ENCODE measurements around the gene RBM10. TPM values are rescaled to one million over a fixed set of nuclear protein-coding genes. Genes with fewer than 3 reads are reported as not detected.

Gene RBM10
- total and polyA plus RNA-seq, 4 experiments from 2014 or later: 10.7 to 53.3 (median 42.1) TPM

GRCh38 chrX:47186096-47186740 lies 41.2 kb downstream of the RBM10 start:
- H3K9me3 ChIP-seq (ENCODE audit: control insufficient read depth in 1 of 2, low read length in 2 of 2): no peaks in the 10 kb centered on the region
- peaks cover 3% of the 10 kb centered on the region for H3K4me1 ChIP-seq (ENCODE audit: insufficient read depth, low read length)
- intact Hi-C loops (cut with micrococcal nuclease): no loop called here
- Mint-ChIP-seq H3K4me3 (no peak overlapping the region), H3K36me3 (peaks cover 4 to 24% of the 10 kb centered on the region in 2 donors), H3K27me3 (no peaks in the 10 kb centered on the region), H3K9me3 (no peaks in the 10 kb centered on the region), H3K27ac (peak overlapping the region in 1 of 7 donors; percentile 23), H3K4me1 (peaks cover 2 to 10% (median 4%) of the 10 kb centered on the region in 4 donors)
- CTCF ChIA-PET (ENCODE audit: partially characterized antibody): interaction anchor here (0.6 kb wide), 1 partner anchor 138 kb away, joined by 4 read pairs; no protein-coding TSS in a partner anchor
- H3K4me3 ChIP-seq (ENCODE audit: low read length in 2 of 2): no peak overlapping the region
- POLR2A ChIA-PET (ENCODE audit: partially characterized antibody): no interaction called here
- H3K27me3 ChIP-seq (ENCODE audit: insufficient read depth, low read length): no peaks in the 10 kb centered on the region
- DNase-seq: no peak
- H3K27ac ChIP-seq (ENCODE audit: low read depth, low read length): no peak overlapping the region
- H3K36me3 ChIP-seq (ENCODE audit: insufficient read depth, low read length): peaks cover 13% of the 10 kb centered on the region

GRCh38 chrX:47187106-47187677 lies 42.2 kb downstream of the RBM10 start:
- Histone ChIP-seq H3K4me3 (ENCODE audit: low read length in 2 of 2) (no peak overlapping the region), H3K27ac (ENCODE audit: low read depth, low read length) (no peak overlapping the region), H3K4me1 (ENCODE audit: insufficient read depth, low read length) (peaks cover 11% of the 10 kb centered on the region), H3K27me3 (ENCODE audit: insufficient read depth, low read length) (no peaks in the 10 kb centered on the region), H3K9me3 (ENCODE audit: control insufficient read depth in 1 of 2, low read length in 2 of 2) (no peaks in the 10 kb centered on the region), H3K36me3 (ENCODE audit: insufficient read depth, low read length) (peaks cover 4% of the 10 kb centered on the region)
- DNase-seq: no peak
- Mint-ChIP-seq H3K36me3 (peaks cover 4 to 18% of the 10 kb centered on the region in 2 donors), H3K4me1 (peaks cover 3 to 20% (median 8%) of the 10 kb centered on the region in 4 donors), H3K27ac (peak overlapping the region in 1 of 7 donors; percentile 65), H3K9me3 (no peaks in the 10 kb centered on the region), H3K4me3 (no peak overlapping the region), H3K27me3 (no peaks in the 10 kb centered on the region)
- ChIA-PET POLR2A (ENCODE audit: partially characterized antibody) (no interaction called here), CTCF (ENCODE audit: partially characterized antibody) (no interaction called here)
- intact Hi-C loops (cut with micrococcal nuclease): no loop called here

GRCh38 chrX:47189906-47190305 lies 44.9 kb downstream of the RBM10 start:
- H3K4me3 Mint-ChIP-seq: no peak overlapping the region
- H3K36me3 ChIP-seq (ENCODE audit: insufficient read depth, low read length): no peaks in the 10 kb centered on the region
- POLR2A ChIA-PET (ENCODE audit: partially characterized antibody): interaction anchor here (0.8 to 2.0 kb wide), 7 partner anchors 16 to 332 kb away, joined by 3 to 28 read pairs (median 9); partner anchors contain the start of genes CDK16, NDUFB11, RBM10 and USP11
- CTCF ChIA-PET (ENCODE audit: partially characterized antibody): interaction anchor here (1.3 to 4.0 kb wide), 2 partner anchors 45 to 194 kb away, joined by 4 to 54 read pairs; partner anchors contain the start of genes NDUFB11 and RBM10
- no peaks in the 10 kb centered on the region for H3K27me3 Mint-ChIP-seq
- no peak overlapping the region for H3K27ac ChIP-seq (ENCODE audit: low read depth, low read length)
- H3K27me3 ChIP-seq (ENCODE audit: insufficient read depth, low read length): no peaks in the 10 kb centered on the region
- peak overlapping the region in 2 of 7 donors; percentile 13 to 95 for H3K27ac Mint-ChIP-seq
- peaks cover 4 to 15% of the 10 kb centered on the region in 2 donors for H3K36me3 Mint-ChIP-seq
- DNase-seq: no peak
- H3K4me1 Mint-ChIP-seq: peaks cover 13 to 42% (median 29%) of the 10 kb centered on the region in 4 donors
- H3K4me1 ChIP-seq (ENCODE audit: insufficient read depth, low read length): peaks cover 28% of the 10 kb centered on the region
- no peaks in the 10 kb centered on the region for H3K9me3 ChIP-seq (ENCODE audit: control insufficient read depth in 1 of 2, low read length in 2 of 2)
- intact Hi-C loops (cut with micrococcal nuclease): loop anchor here (1.0 to 5.0 kb wide), 4 partner anchors 46 to 447 kb away; partner anchors contain the start of genes NDUFB11 and ZNF41
- H3K9me3 Mint-ChIP-seq: peaks cover 0 to 3% (median 0%) of the 10 kb centered on the region in 8 donors
- no peak overlapping the region for H3K4me3 ChIP-seq (ENCODE audit: low read length in 2 of 2)

GRCh38 chrX:47190445-47191269 lies 45.6 kb downstream of the RBM10 start:
- H3K4me1 Mint-ChIP-seq: peaks cover 16 to 50% (median 36%) of the 10 kb centered on the region in 4 donors
- H3K27me3 Mint-ChIP-seq: no peaks in the 10 kb centered on the region
- peak overlapping the region; percentile 90 to 95 (median 92) for H3K27ac Mint-ChIP-seq
- Histone ChIP-seq H3K4me3 (ENCODE audit: low read length in 2 of 2) (peak overlapping the region; percentile 44 to 67), H3K9me3 (ENCODE audit: control insufficient read depth in 1 of 2, low read length in 2 of 2) (no peaks in the 10 kb centered on the region), H3K36me3 (ENCODE audit: insufficient read depth, low read length) (no peaks in the 10 kb centered on the region), H3K27me3 (ENCODE audit: insufficient read depth, low read length) (no peaks in the 10 kb centered on the region), H3K4me1 (ENCODE audit: insufficient read depth, low read length) (peaks cover 35% of the 10 kb centered on the region), H3K27ac (ENCODE audit: low read depth, low read length) (peak overlapping the region; percentile 73)
- H3K9me3 Mint-ChIP-seq: peaks cover 0 to 3% (median 0%) of the 10 kb centered on the region in 8 donors
- peak overlapping the region; percentile 88 to 96 (median 91) for H3K4me3 Mint-ChIP-seq
- ChIA-PET POLR2A (ENCODE audit: partially characterized antibody) (interaction anchor here (0.7 to 2.0 kb wide), 13 partner anchors 17 to 440 kb away, joined by 3 to 28 read pairs (median 5); partner anchors contain the start of genes CDK16, NDUFB11, RBM10 and USP11), CTCF (ENCODE audit: partially characterized antibody) (interaction anchor here (0.7 to 4.0 kb wide), 6 partner anchors 27 to 336 kb away, joined by 3 to 54 read pairs (median 7); partner anchors contain the start of genes NDUFB11 and RBM10)
- H3K36me3 Mint-ChIP-seq: peaks cover 3 to 14% of the 10 kb centered on the region in 2 donors
- intact Hi-C loops (cut with micrococcal nuclease): loop anchor here (1.0 to 5.0 kb wide), 4 partner anchors 46 to 447 kb away; partner anchors contain the start of genes NDUFB11 and ZNF41
- DNase-seq: peak; percentile 75 to 85 (median 84)

GRCh38 chrX:47191331-47191730 lies 46.3 kb downstream of the RBM10 start:
- peak overlapping the region; percentile 44 to 67 for H3K4me3 ChIP-seq (ENCODE audit: low read length in 2 of 2)
- ChIA-PET POLR2A (ENCODE audit: partially characterized antibody) (interaction anchor here (0.7 to 2.0 kb wide), 13 partner anchors 18 to 440 kb away, joined by 3 to 28 read pairs (median 5); partner anchors contain the start of genes CDK16, NDUFB11, RBM10 and USP11), CTCF (ENCODE audit: partially characterized antibody) (interaction anchor here (0.7 to 4.0 kb wide), 6 partner anchors 26 to 335 kb away, joined by 3 to 54 read pairs (median 7); partner anchors contain the start of genes NDUFB11 and RBM10)
- peak; percentile 39 to 72 (median 44) for DNase-seq
- H3K4me1 ChIP-seq (ENCODE audit: insufficient read depth, low read length): peaks cover 41% of the 10 kb centered on the region
- Mint-ChIP-seq H3K36me3 (peaks cover 0 to 17% of the 10 kb centered on the region in 2 donors), H3K9me3 (peaks cover 0 to 3% (median 0%) of the 10 kb centered on the region in 8 donors), H3K4me3 (peak overlapping the region; percentile 88 to 96 (median 91)), H3K27me3 (no peaks in the 10 kb centered on the region), H3K4me1 (peaks cover 22 to 57% (median 42%) of the 10 kb centered on the region in 4 donors), H3K27ac (peak overlapping the region; percentile 90 to 95 (median 92))
- H3K9me3 ChIP-seq (ENCODE audit: control insufficient read depth in 1 of 2, low read length in 2 of 2): no peaks in the 10 kb centered on the region
- no peaks in the 10 kb centered on the region for H3K36me3 ChIP-seq (ENCODE audit: insufficient read depth, low read length)
- H3K27ac ChIP-seq (ENCODE audit: low read depth, low read length): peak overlapping the region; percentile 73
- H3K27me3 ChIP-seq (ENCODE audit: insufficient read depth, low read length): no peaks in the 10 kb centered on the region
- intact Hi-C loops (cut with micrococcal nuclease): loop anchor here (5.0 kb wide), 2 partner anchors 291 to 446 kb away; partner anchors contain the start of gene ZNF41

GRCh38 chrX:47191806-47192401 lies 46.9 kb downstream of the RBM10 start:
- POLR2A ChIA-PET (ENCODE audit: partially characterized antibody): interaction anchor here (0.8 to 2.0 kb wide), 7 partner anchors 18 to 331 kb away, joined by 3 to 28 read pairs (median 7); partner anchors contain the start of genes CDK16, NDUFB11 and RBM10
- H3K9me3 Mint-ChIP-seq: peaks cover 0 to 3% (median 0%) of the 10 kb centered on the region in 8 donors

More at GRCh38 chrX:47191806-47192401, 46.9 kb downstream of the RBM10 start:
- no peaks in the 10 kb centered on the region for H3K27me3 ChIP-seq (ENCODE audit: insufficient read depth, low read length)
- peak overlapping the region; percentile 88 to 96 (median 91) for H3K4me3 Mint-ChIP-seq
- intact Hi-C loops (cut with micrococcal nuclease): loop anchor here (5.0 kb wide), 2 partner anchors 290 to 445 kb away; partner anchors contain the start of gene ZNF41
- no peaks in the 10 kb centered on the region for H3K27me3 Mint-ChIP-seq
- H3K4me1 ChIP-seq (ENCODE audit: insufficient read depth, low read length): peaks cover 47% of the 10 kb centered on the region
- H3K4me1 Mint-ChIP-seq: peaks cover 27 to 62% (median 48%) of the 10 kb centered on the region in 4 donors
- CTCF ChIA-PET (ENCODE audit: partially characterized antibody): interaction anchor here (0.7 to 4.0 kb wide), 6 partner anchors 26 to 334 kb away, joined by 3 to 54 read pairs (median 7); partner anchors contain the start of genes NDUFB11 and RBM10
- peaks cover 0 to 17% of the 10 kb centered on the region in 2 donors for H3K36me3 Mint-ChIP-seq
- DNase-seq: no peak
- peak overlapping the region in 1 of 2 donors; percentile 67 for H3K4me3 ChIP-seq (ENCODE audit: low read length in 2 of 2)
- H3K36me3 ChIP-seq (ENCODE audit: insufficient read depth, low read length): no peaks in the 10 kb centered on the region
- H3K27ac Mint-ChIP-seq: peak overlapping the region; percentile 32 to 95 (median 92)
- no peaks in the 10 kb centered on the region for H3K9me3 ChIP-seq (ENCODE audit: control insufficient read depth in 1 of 2, low read length in 2 of 2)
- H3K27ac ChIP-seq (ENCODE audit: low read depth, low read length): peak overlapping the region; percentile 73

Data from CD4-positive, alpha-beta memory T cell (primary cell).